HG02852 (cell line): ENCODE measurements around the gene PDZK1.
A peak's percentile ranks its signal among the peaks of the same experiment; 100 is the strongest.
"Not testable (repeated sequence)": the region's sequence is repeated elsewhere in the genome, so short reads cannot be mapped to it uniquely, and the experiment has no call there.

Source experiments
- ATAC-seq: cut with Tn5 transposase; IDR thresholded peaks from one replicate; pipeline ENCODE4 v1.9.1; 2021; ENCODE audit warnings: mild to moderate bottlenecking, moderate library complexity; ENCODE audit not compliant: unreplicated experiment

The PDZK1 gene

DNA sequence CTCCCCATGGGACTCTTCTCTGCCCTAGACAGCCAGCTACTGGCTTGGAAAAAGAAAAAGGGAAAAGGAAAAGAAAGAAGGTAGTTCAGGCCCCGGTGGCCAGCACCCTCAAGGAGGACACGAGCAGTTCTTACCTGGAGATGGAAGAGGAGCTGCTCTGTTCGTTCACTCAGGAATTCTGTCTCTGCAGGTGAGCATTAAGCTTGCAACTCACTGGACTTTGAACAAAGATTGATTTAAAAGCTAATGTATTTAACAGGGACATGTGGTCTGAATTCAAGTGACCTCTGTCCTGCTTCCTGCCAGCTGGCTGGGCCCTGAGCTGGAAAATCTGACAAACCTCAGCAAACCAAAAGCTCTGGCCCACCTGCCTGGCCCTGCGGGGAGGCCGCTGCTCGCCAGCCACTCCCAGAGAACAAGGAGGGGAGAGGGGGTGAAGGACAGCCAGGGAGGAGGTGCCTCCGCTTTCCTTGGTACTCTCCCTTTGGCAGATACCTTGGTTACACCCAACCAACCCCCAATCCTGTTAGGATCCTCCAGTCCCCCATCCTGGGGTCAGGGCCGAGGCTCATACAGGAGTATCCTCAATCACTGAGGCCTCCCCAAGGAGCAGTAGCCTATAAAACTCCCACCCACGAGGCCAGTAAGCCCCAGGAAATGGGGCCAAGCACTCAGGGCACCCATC is at the start of gene PDZK1:
PDZK1 (minus strand) TSS at position 186 of the 685 bp plus-strand sequence. CDS start 19,347 bp downstream, outside the sequence.
- ATAC-seq: no peak

DNA sequence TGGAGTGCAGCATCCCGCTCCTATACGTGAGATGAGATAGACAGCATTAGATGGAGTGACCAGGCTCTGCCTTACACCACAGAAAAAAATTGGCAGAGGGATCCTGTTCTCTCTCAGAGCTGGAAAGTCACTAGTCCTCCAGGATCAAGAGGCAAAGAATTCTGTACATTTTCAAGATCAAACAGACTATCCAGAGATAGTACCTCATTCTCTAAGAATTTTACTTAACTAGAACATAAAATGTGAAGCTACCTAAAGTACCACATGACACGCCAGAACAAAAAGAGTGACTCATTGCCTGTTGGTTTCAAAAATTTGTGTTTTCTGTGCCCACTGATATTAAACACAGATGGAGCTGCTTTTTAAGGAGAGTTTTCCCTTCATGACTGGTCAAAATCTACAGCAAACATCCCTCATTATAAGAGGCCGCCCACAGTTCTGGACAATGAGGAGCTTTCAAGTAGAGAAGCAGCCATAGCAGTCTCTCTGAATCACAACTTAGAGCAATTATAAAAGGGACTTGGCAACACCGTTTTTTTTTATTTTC is 44.4 kb upstream of the PDZK1 start:
- no peak for ATAC-seq

DNA sequence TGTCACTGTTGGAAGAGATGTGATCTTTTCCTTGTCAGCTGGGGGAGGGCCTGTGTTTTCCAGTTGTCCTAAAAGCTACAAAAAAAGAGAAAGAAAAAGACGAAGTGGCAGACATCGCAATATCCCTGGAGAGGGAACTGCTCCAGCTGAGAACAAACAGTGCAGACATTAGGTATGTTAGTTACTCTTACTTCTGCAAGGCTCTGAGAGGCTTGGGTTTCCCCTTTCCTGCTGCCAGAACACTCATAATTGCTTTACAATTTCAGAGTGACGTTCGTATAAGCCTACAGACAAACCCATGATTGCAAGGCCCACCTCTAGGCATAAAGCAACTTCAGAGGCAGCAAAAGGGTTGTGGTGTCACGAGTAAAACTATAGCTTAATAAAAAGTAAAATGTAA is 43.3 kb upstream of the PDZK1 start:
- ATAC-seq: no peak

DNA sequence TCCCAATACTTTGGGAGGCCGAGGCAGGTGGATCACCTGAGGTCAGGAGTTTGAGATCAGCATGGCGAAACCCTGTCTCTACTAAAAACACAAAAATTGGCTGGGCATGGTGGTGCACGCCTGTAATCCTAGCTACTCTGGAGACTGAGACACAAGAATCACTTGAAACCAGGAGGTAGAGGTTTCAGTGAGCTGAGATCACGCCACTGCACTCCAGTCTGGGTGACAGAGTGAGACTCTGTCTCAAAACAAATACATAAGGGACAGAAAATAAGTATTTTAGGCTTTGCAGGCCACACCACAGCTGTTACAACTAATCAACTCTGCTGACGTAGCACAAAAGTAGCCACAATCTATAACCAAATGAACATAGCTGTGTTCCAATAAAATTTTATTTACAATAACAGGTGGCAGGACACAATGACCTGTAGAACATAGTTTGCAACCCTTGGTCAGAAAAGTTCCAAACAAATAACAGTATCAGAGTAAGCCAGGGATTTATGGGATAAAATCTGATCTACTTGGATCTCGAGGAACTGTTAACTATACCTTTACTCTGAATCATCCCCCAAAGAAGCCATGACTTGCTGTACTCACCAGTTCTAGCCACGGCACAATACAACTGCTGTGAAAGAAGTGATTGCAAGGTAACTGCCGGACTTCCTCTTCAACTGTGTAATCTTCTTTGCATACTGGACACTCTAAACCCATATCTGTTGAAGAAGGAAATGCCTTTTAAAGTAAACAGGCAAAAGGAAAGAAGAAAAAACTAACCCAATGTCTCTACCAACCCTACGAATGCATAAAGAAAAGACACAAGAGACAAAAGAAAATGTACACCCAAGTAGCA is 40.5 kb upstream of the PDZK1 start:
- no peak for ATAC-seq

DNA sequence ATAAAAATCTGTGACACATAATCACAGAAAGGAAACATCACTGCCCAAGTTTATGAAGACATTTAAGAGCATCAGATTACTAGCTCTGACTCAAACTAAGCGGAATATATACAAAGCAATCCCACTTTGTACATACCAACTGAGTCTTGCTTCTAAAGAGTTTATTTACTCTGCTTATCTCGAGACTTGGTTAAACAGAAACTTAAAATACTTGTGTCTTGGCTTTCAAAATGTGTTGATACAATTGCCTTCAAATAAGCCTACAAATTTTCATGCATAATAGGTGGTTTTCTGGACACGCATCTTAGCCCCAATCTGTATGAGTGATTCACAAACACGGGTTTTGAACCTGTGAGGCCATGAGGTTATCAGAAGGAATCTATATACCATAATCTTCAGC is 33.1 kb upstream of the PDZK1 start:
- no peak for ATAC-seq

DNA sequence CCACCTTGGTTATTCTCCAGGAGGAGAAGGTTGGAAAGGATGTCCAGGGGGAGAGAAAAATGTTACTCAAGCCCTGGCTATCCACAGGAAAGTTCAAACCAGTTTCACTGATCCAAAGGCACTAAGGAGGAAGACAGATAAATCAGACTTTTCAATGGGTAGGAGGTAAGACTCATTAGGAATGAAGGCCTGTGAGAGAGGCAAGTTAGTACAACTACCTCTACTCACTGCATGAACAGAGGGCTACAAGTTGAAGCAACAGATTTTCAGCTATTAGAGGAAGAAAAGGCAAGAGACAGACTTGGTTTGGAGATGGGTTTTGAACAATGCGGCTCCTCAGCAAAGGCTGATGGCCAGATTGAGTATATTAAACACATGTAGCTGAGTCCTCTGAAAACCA is 29.0 kb upstream of the PDZK1 start:
- ATAC-seq: no peak

DNA sequence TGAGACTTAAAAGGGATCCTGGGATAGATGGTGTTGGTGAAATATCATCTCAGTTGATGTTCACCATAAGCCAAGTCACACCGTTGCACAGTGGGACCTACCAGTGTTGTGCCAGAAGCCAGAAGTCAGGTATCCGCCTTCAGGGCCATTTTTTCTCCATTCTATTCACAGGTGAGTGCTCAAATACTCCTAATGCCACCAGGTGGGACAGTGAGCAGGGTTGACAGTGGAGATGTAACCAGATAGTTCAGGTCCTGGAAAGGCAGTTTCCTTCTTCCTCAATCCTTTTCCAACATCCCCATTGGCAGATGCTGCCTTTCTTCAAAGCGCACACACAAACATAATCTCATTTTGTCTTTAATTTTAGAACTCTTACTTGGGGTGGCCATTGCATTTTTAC is 23.7 kb upstream of the PDZK1 start:
- no peak for ATAC-seq

DNA sequence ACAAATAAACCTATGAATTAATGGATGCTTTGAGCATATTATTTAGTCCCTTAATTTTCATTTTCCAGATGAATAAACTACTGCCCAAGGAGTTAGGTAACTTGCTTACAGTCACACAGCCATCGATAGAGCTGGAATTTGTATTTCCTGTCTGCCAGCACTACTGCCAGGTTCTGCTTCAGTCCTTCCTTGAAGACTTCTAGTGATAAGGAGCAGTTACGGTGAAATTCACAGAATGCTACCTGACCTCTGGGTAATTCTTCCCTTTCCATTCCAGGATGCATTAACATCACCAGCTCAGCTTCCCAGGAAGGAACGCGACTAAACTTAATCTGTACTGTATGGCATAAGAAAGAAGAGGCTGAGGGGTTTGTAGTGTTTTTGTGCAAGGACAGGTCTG is 23.3 kb upstream of the PDZK1 start:
- ATAC-seq: no peak

DNA sequence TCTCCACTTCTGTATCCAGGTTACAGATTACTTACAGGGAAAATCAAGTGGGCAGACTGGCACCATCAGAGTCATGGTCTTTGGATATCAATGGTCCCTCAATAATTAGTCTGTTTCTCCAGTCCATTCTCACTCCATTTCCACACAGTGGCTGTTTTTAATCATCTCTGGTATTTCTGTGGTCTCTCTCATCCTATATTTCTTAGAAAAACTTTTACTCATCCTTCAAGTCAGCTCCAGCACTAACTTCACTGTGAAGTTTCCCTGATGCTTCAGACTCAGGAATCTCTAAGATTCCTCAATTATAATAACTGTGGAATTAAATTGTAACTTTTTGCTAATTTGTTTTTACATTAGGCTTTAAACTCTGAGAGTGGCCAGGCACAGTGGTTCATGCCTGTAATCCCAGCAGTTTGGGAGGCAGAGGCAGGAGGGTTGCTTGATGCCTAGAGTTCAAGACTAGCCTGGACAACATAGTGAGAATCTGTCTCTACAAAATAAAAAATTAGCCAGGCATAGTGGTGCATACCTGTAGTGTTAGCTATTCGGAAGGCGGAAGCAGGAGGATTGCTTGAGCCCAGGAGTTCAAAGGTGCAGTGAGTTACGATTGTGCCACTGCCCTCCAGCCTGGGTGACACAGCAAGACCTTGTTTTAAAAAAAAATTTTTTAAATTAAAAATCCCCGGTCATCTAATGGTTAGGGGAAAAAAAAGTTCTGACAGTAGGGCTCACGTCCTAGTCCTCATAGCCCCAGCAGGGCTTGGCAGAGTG is 22.7 kb upstream of the PDZK1 start:
- no peak for ATAC-seq

DNA sequence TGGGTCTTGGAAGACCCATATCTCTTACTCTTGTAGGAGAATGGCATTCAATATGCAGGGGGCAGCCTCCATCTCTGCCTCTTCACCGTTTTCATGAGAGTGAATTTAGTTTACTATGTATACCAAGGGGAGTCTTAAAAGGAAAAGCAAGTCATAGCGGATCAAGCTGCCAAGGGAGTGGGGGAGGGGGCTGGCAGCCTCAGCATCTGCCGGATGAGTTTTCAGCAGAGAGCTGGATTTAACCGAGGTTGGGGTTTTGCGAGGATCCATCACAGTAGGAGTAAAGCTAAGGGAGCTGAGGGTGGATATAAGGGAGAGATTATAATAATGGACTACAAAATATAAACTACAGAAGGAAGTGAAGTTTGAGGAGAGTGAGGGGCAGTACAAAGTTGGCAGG is 22.0 kb upstream of the PDZK1 start:
- ATAC-seq: no peak

DNA sequence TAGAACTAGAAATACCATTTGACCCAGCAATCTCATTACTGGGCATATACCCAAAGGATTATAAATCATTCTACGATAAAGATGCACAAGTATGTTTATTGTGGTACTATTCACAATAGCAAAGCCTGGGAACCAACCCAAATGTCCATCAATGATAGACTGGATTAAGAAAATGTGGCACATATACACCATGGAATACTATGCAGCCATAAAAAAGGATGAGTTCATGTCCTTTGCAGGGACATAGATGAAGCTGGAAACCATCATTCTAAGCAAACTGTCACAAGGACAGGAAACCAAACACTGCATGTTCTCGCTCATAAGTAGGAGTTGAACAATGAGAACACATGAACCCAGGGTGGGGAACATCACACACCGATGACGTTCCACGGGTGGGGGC is 19.0 kb upstream of the PDZK1 start:
- ATAC-seq: not testable (repeated sequence)

DNA sequence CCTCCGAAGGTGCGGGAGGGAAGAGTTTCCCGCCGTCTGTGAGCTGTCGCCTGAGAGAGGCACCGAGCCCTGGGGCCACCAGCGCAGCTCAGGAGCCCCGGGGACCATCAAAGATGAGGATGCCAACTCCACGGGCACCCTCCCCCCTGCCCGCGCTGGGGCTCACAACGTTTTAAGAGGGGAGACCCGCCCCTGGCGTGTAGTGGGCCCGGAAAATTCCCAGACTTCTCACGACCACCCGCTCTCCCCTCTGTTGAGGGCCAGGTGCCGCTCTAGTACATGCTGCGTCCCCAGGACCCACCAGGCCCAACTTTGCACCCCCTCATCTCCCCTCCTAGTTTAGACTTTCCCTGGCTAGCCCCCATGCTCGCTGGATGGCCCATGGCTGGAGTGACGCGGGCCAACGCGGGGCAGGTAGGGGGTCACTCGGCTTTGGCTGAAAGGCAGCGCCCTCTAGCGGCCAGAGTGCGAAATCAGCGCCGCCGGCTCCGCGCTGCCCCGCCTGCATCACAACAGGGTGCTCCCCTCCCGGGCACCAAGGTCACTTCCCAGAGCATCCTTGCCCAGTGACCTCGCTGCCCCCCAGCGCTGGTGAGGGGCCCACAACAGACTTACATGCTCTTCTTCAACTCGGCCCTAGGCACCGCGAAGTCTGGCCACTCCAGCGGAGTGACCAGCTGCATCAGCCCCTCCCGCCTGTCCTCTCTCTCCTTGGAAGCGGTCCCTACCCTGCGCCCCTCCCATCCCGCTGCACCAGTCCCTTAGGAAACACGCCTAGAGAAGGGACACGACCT is 13.9 kb upstream of the PDZK1 start:
- peak; percentile 66 for ATAC-seq

DNA sequence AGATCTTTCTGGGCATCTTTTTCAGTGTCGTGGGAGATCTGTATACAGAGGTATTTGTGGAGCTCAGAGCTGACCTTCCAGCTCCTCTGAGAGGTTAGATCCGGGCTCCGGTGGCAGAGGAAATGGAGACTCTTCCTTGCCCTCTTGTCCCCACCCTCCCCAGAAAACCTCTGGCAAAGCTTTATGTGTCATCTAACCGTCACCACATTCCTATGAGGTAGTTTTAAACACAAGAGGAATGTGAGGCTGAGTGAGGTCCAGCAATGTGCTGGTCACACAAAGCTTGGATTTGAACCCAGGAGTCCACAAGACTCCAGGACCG is 13.3 kb upstream of the PDZK1 start:
- ATAC-seq: no peak

DNA sequence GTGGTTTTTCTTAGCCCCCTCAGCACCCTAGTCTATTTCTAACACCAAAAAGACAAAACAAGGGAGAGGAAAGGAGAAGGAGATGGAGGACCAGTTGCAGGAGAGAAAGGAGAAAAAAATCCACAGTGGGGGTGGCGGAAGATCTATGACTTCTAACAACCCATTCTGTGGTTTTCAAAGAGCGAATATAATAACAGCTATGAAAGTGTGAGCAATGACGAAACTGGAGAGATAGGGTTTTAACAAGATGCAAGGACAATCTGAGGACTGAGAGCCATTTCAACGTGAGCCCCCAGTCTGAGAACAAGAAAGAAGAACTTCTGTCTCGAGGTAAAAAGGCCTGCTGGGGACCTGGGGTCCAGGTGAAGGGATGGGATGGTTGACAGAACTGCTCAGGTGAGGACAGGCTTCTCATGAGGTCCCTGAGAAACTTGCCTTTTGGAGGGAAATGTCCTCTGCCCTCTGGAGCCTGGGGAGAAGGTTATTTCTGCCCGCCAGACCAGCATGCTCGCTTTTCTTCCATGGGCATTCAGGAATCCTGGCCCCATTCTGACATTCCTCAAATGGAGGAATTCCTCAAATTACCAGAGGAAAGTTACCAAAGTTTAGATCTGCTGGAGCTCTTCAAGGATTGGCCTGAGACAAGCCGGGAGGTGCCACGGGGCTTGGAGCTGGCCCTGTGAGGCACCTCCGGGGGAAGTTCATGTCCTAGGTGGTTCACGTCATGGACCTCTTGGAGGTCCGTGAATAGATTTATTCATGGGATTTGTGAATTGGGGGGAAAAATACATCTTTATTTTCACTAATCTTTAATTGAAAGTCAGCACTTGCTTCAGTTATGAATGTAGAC is 12.3 kb upstream of the PDZK1 start, which contains the start of gene CD160:
CD160 (plus strand) TSS at position 270 of the 850 bp plus-strand sequence. CDS start 8,829 bp downstream, outside the sequence.
- ATAC-seq: no peak

DNA sequence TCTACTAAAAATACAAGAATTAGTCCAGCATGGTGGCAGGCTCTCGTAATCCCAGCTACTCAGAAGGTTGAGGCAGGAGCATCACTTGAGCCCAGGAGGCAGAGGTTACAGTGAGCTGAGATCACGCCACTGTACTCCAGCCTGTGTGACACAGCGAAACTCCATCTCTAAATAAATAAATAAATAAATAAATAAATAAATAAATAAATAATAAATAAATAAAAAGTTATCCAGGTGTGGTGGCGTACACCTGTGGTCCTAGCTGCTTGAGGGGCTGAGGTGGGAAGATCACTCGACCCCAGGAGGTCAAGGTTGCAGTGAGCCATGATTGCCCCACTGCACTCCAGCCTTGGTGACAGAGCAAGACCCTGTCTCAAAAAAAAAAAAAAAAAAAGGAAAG is 11.3 kb upstream of the PDZK1 start:
- not testable (repeated sequence) for ATAC-seq

DNA sequence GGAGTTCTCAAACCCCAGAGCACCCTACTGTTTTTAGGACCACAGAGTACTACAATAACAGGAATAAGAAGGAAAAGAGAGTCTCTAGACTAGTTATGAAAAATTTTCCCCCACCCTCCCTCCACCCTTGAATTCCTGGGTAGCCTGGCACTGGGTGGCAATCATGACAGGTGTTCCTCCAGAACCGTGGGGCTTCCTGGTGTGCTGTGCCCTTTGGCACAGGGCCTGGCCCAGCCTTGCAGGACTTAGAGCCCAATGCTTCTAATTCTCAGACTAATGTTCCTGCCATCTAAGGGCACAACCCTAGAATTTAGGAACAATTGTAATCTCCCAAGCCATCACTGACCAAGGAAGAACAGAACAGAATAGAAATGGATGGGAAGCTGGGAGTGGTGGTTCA is 10.7 kb upstream of the PDZK1 start:
- ATAC-seq: no peak

DNA sequence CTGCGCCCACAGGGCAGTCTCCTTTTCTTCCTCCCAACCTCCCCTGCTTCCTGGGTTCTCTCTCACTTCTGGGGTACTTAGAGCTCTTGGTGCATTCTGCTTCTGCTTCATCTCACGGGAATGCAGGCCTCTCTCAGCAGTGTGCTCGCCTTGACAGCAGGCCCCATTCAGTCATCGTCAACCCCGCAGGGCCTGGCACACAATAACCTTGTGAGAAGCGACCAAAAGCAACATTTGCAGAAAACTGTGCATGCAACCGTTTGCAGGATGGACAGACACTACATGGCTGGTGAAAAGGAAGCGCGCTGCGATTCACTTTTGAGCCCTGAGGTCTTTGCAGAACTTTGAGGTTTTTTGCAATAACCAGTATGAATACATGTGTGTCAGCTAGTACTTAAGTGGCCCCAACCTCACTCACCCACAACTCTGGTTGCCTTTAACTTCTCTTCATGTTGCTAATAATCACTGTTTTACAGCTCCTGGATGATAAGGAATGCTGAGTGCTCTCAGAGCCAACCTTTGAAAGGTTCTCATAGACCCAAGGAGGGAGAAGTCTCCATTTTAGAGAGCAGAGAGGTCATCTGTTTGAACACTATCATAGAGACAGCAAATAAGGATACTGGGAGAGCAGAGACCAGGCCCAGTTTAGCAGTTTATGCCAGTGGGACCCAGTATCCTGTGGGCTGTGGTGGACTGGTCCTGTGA is 9.6 kb upstream of the PDZK1 start:
- no peak for ATAC-seq

DNA sequence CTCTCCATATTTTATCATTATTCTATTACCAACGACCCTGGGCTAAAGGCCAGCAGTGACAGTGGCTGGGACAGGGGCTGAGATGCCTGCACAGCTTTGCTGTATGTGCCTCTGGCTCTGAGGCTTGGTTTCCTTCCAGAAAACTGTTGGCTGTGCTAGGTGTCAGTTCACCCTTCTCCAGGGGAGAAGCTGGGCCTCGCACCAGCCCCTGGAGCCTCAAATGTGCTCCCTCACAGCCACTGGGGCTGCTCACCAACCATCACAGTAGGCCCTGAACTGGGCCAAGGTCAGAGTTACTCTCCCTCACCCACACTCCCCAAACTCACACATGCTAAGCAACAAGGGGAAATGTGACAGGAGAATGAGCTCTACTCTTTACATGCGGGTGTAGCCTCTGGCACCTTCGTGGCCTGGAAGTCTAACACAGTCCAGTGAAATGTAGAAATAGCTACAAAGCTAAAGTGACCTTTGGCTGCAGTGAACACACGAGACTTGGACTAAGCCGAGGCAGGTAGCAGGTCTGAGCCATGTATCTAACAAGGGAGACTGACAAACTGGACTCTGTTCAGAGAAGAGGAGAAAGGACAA is 7.5 kb upstream of the PDZK1 start:
- no peak for ATAC-seq

DNA sequence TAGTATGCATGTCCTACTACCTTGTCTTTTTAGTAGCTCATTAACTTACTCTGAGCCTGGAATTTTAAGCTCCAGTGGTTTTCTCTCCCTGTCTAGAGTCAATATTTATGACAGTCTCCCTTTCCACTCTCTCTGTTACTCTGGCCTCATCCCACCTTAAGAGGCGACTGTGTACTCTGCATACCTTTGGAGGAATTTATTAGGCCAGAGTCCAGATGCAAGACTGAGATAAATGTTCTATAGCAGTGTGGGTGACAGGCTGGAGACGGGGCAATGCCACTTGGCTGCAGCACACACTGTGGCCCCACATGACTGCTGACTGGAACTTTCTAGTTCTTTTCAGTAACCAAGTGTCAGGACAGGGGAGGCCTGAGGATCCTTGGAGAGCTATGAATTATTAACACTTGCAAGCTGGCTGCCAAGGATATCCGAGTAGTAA is 4.1 kb upstream of the PDZK1 start:
- ATAC-seq: no peak
